Endothelial cell of umbilical vein (primary cell): Measurements from ENCODE around the gene PPIA.

Experiments
- EZH2 ChIP-seq: IDR thresholded peaks from 2 replicates; pipeline ENCODE4 v1.6.1; 2012; ENCODE audit warnings: borderline replicate concordance, low read depth, mild to moderate bottlenecking, moderate library complexity, low read length, inconsistent platforms; ENCODE audit not compliant: severe bottlenecking
- POLR2A ChIP-seq: IDR thresholded peaks from 2 replicates; pipeline ENCODE4 v1.6.1; 2012; ENCODE audit warnings: low read depth, mild to moderate bottlenecking, control low read depth, low read length
- POLR2AphosphoS5 ChIP-seq: IDR thresholded peaks from 2 replicates; pipeline ENCODE4 v1.6.1; 2012; ENCODE audit warnings: low read depth, mild to moderate bottlenecking, control low read depth, low read length, moderate library complexity; ENCODE audit not compliant: insufficient read depth
- TF ChIP-seq, protein P1 (sequence below), 2 donors: IDR thresholded peaks; 1 replicate in 1 of 2; 2 replicates in 1 of 2; pipeline ENCODE4 v1.5.1; 2011; ENCODE audit warnings: low read length in 2 of 2, mild to moderate bottlenecking in 2 of 2, moderate library complexity in 2 of 2, control low read depth in 1 of 2, inconsistent platforms in 1 of 2, low read depth in 1 of 2; ENCODE audit not compliant: insufficient read depth in 1 of 2; ENCODE audit errors: extremely low read depth in 1 of 2

DNA sequence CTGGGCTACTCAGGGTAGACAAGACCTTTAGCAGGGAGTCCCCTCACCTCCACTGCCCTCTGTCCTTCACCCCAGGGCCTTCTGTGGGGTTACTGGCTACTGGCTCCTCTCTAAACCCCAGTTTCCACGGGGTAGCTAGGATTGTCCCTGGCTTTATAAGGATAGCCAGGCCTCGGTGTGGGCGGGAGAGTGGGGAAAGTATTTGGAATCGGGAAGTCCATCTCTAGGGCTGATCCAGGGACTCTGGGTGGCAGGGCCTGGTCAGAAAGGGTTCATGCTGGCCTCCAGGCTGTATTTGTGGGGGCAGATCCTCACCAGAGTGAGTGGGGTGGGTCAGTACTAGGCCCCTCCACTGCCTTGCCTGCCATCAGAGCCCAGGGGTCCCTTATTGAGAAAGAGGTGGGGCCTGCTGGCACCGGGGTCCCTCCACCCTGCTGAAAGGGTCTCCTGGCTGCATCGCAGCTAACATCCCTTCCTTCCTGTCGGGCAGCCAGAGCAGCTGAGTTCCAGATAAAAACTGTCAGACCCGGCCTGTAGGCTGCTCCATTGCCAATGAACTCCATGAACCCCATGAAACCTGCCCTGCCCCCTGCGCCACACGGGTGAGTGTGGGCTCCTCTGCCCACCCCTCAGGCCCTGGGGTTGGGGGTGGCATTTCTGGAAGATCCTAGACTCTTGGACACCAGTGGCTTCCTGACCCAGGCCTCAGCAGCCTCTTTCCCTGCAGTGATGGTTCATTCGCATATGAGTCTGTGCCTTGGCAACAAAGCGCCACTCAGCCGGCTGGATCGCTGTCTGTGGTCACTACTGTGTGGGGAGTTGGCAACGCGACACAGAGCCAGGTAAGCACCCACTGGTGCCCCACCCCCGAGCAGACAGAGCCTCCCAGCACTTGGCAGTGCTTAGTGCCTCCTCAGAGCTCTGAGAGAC is 40.5 kb upstream of the PPIA start:
- TF ChIP-seq, protein P1, sequence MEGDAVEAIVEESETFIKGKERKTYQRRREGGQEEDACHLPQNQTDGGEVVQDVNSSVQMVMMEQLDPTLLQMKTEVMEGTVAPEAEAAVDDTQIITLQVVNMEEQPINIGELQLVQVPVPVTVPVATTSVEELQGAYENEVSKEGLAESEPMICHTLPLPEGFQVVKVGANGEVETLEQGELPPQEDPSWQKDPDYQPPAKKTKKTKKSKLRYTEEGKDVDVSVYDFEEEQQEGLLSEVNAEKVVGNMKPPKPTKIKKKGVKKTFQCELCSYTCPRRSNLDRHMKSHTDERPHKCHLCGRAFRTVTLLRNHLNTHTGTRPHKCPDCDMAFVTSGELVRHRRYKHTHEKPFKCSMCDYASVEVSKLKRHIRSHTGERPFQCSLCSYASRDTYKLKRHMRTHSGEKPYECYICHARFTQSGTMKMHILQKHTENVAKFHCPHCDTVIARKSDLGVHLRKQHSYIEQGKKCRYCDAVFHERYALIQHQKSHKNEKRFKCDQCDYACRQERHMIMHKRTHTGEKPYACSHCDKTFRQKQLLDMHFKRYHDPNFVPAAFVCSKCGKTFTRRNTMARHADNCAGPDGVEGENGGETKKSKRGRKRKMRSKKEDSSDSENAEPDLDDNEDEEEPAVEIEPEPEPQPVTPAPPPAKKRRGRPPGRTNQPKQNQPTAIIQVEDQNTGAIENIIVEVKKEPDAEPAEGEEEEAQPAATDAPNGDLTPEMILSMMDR (IDR thresholded peaks at IDR 0.05; ENCODE audit: extremely low read depth in 1 of 2, insufficient read depth in 1 of 2, low read depth in 1 of 2, low read length in 2 of 2) = no peak
- TF ChIP-seq EZH2 (no peak), POLR2A (no peak), POLR2AphosphoS5 (no peak)
